Fibroblast of skin of left biceps (primary cell): Measurements from ENCODE around the gene ZNF485.
A peak's percentile ranks its signal among the peaks of the same experiment; 100 is the strongest.
"Not testable (repeated sequence)": the region's sequence is repeated elsewhere in the genome, so short reads cannot be mapped to it uniquely, and the experiment has no call there.

Experiments used
- DNase-seq, 2 experiments: peaks; one replicate each; pipeline ENCODE4 v3.0.0-alpha.2; 2013; ENCODE audit warnings: low read depth in 2 of 2

The ZNF485 gene

DNA sequence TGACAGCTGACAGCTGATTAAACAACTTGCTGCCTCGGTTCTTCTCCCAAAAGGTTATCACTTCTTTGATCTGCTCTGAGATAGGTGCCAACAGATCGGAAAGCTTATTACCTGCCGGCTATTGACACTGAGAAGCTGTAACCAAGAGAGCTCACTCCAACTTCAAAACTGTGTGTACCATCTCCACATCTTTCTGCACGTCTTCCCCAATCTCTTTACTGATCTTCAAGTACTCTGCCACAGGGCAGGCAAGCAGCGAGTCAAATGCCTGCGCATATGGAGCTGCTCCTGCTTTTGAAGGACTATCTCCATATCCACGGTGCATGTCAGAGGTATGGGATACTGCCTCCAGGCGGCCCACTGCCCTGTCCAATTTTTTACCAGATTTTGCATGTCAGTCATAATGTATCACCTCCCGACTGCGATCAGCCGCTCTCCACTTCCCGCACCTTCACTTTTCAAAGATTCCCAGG, 352 bp upstream of the ZNF485 start:
- no peak for DNase-seq

- no peak for DNase-seq
These were observed 948 bp downstream of the ZNF485 start for GRCh38 chr10:43607199-43607573.

DNA sequence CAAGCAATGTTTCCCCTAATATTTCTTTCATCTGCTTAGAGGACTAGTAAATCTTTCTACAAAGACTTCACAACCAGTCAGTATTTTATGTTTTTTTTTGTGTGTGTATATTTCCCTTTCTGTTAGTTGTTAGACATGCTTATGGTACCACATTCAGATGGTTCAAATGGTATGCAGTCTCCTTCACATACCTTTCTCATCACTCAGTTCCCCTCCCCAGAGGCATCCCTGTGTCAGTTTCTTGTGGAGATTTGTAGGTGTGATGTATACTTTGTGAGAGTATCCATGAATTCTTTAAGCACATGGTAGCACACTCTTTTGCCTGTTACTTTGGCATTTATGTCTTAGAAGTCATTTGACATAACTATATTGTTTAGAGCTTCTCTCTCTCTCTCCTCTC, 4.4 kb downstream of the ZNF485 start:
- no peak for DNase-seq

DNA sequence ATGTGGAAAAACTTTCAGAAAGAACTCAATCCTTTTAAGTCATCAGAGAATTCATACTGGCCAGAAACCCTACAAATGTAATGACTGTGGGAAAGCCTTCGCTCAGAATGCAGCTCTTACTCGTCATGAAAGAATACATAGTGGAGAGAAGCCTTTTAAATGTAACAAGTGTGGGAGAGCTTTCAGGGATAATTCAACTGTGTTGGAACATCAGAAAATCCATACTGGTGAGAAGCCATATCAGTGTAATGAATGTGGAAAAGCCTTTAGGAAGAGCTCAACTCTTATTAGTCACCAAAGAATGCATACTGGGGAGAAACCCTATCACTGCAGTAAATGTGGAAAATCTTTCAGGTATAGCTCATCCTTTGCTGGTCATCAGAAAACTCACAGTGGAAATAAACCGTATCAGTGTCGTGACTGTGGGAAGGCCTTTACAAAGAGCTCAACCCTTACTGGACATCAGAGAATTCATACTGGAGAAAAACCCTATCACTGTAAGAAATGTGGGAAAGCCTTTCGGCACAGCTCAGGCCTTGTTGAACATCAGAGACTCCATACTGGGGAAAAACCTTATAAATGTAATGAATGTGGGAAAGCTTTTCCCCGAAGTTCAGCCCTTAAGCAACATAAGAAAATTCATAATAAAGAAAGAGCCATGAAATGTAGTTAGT, 10.6 kb downstream of the ZNF485 start:
- no peak for DNase-seq

DNA sequence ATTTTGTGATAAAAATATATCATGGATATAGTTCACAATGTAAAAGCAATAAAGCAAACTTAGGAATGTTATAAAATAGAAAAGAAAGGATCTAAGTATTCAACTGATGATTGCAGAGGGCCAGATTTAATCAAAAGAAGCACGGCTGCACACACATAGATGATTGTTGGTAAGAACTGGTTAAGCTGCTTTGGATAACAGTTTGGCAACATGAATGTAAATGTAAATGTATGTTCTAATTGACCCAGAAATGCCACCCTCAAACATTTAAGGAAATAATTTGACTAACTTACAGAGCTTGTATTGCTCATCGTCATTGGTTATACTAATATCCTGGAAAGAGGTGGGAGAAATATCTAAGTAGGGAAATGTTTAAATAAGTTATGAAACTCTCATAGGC, 13.1 kb downstream of the ZNF485 start:
- no peak for DNase-seq

- no peak for DNase-seq
These were observed 15.8 kb downstream of the ZNF485 start for GRCh38 chr10:43622038-43622437.

- no peak for DNase-seq
These were observed 17.1 kb downstream of the ZNF485 start for GRCh38 chr10:43623351-43623750.

GRCh38 chr10:43627942-43628341, 21.7 kb downstream of the ZNF485 start:
- no peak for DNase-seq

DNA sequence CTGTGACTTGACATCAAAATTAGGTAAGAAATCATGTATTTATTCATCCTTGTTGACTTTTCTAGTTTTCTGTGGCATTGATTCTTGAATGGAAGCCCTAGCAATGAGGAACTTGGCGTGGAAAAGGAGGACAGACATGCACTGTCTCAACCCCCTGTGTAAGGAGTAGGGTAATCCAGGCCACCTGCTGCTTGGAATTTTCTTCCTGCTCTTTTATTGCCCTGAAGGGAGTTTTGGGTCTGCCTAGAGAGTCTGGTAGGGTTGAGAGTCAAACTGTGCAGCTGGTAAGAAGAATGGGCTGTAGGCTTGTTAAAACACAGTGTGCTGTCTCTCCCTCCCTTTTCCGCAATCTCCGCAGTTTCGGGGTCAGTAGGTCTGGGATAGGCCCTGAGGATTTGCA, 22.7 kb downstream of the ZNF485 start:
- no peak for DNase-seq

DNA sequence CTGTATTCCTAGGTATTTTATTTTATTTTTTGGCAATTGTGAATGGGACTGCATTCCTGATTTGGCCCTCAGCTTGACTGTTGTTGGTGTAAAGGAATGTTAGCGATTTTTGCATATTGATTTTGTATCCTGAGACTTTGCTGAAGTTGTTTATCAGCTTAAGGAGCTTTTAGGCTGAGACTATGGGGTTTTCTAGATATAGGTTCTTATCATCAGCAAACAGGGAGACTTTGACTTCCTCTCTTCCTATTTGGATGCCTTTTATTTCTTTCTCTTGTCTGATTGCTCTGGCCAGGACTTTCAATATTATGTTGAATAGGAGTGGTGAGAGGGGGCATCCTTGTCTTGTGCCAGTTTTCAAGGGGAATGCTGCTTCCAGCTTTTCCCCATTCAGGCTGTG, 29.6 kb downstream of the ZNF485 start:
- DNase-seq = not testable (repeated sequence)

GRCh38 chr10:43640603-43641002, 34.4 kb downstream of the ZNF485 start:
- no peak for DNase-seq

DNA sequence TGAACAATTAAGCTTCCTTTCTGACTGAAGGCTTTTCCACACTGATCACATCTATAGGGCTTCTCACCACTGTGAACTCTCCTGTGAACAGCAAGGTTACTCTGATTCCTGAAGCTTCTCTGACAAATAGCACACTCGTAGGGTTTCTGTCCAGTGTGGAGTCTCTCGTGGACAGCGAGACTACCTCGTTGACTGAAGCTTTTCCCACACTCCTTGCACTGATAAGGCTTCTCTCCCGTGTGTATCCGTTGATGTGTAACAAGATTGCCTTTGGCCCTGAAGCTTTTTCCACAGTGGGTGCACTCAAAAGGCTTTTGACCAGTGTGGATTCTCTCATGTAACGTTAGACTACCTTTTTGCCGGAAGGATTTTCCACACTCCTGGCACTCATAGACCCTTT, 38.0 kb downstream of the ZNF485 start:
- DNase-seq = no peak

GRCh38 chr10:43645866-43646265, 39.6 kb downstream of the ZNF485 start:
- no peak for DNase-seq

DNA sequence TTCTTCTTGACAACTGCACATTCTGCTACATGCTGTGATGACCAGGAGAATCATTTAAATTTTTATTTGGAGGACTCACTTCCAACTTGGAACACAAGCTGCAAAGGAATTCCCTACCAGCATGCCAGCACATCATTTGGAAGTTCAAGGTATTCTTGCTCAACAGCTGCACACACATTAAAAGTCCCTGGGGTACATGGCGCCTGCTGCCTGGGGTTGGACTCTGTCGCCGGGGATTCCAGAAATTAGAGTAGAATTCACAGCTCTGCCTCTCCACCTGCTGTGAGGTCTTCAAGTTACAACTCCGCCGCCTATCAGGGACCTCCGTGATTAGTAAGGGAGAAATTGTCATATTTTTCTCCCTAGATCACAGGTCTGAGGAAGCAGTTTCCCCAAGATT, 41.3 kb downstream of the ZNF485 start:
- no peak for DNase-seq

DNA sequence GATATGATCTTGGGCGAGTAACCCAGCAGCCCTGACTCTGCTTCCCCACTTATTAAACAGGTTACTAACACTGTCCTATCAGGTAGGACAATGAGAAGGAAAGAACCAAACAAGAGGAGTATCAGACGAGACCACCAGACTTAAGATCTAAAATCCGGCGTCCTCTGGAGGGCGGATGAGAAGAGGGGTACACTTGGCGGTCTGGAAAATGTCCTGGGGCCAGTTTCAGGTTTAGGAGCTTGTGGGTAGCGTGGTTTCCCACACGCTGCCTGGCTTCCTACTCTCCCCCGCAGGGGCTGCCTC, 41.8 kb downstream of the ZNF485 start:
- DNase-seq = no peak

DNA sequence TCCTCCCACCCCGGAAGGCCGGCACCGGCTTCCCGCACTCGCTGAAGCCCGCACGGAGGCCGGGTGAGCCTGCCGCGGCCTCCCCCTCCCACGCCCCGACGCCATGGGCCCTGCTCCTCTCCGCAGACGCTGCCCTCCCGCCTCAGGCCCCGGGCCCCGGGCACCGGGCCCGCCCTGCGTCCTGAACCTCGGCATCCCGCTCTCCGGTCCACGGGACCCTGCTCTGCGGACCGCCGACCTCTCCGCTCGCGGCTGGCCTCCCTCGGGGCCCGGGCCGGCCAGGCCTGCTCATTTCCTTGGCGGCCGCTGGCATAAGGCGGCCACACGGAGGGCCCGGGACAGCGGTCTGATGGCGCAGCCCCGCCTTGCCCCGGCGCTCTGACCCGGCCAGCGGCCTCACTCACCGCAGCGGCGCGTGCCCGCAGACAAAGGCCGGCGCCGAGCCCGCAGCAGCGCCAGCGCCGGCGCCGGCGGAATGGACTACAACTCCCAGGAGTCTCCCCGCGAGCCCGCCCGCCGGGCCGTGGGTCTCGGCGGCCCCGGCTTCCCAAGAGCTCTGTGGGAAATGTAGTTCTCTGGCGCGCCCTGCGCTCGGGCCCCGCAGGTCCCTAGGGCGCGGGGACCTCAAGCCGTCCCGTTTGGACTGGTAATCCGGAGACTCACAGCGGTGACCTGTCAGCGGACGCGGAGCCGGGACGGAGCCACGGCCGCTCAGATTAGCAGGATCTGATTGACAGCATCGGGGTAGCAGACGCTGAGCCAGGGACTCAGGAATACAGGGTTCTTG, 42.4 kb downstream of the ZNF485 start, which contains the start of gene ZNF32:
ZNF32 (minus strand) TSS at position 484 of the 787 bp plus-strand sequence. CDS start 2,748 bp downstream, outside the sequence.
- peak; percentile 66 to 69 for DNase-seq

GRCh38 chr10:43649185-43649523, 42.9 kb downstream of the ZNF485 start:
- DNase-seq = no peak

DNA sequence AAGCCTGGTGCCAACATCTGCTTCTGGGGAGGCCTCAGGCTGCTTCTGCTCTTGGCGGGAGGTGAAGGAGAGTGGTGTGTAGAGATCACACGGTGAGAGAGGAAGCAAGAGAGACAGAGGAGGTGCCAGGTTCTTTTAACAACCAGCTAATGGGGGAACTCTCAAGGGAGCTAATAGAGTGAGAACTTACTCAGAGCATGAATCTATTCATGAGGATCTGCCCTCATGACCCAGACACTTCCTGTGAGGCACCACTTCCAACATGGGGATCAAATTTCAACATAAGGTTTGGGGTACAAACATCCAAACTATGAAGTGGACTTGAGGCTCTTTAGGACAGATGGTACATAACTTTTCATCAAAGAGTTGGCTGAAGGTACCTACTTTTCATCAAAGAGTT, 47.5 kb downstream of the ZNF485 start:
- DNase-seq = no peak

GRCh38 chr10:43655311-43655710, 49.1 kb downstream of the ZNF485 start:
- DNase-seq = no peak

DNA sequence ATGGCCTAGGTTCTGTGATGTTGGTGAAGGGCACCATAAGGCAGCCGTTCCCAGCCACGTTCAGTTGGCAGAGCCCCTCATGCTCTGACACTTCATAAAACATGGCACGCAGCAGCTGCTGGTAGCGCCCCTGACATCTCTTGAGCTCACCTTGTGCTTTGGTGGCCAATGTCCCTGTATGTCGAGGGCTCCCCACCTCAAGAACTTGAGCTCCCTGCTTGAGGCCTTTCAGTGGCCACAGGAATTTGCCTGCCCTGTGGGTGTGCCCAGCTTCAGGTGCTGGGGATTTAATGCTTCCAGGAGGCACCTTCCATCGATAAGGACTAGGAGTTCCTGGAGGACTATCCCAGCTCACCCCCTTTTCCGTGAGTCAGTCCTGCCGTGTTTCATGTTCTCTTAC, 52.0 kb downstream of the ZNF485 start:
- no peak for DNase-seq

GRCh38 chr10:43665054-43665453, 58.8 kb downstream of the ZNF485 start:
- no peak for DNase-seq

DNA sequence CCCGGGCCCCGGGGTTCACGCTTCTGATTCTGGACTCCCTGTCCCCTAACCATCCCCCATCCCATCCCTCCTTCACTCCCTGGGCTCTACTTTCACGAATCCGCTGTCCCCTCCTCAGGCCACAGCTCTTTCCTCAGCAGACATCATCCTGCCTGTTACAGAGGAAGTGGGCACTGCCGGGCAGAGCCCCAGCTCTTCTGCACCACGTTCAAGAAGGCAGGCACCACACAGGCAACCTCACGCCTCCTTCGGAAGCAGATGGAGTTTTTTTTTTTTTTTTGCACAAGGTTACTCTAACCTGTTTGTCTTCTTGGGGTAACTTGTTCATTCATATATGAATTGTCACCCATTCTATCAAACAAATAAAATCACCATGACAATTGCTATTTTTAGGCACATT, 60.3 kb downstream of the ZNF485 start:
- no peak for DNase-seq

DNA sequence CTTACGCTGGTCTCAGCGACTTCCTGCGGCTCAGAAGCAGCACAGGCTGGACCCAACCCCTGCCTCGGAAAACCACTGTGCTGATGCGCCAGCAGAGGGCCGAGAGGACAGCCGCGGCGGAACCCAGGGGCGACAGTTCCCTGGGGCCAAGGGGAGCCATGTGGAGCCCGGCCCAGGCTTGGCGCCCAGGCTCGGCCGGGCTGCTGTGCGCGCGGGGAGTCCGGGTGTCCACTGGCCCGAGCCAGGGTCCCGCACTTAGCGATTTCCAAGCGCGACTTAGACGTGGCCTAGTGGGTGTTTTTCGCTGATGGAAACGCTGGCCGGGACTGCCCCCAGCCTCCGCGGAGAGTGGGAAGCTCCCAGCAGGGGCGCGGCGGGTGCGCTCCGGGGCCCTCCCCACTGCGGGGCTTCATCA, 61.1 kb downstream of the ZNF485 start:
- no peak for DNase-seq
